Neutrophil (primary cell): ENCODE data around the gene PREX1.
A peak's percentile ranks its signal among the peaks of the same experiment; 100 is the strongest.

Source experiments
- H3K27ac ChIP-seq: fragments of 200-600 bp; sonication (generic); 2 replicates; pipeline ENCODE4 v1.5.1; 2016; ENCODE audit warnings: mild to moderate bottlenecking, moderate library complexity
- H3K27me3 ChIP-seq: fragments of 200-600 bp; sonication (generic); 2 replicates; pipeline ENCODE4 v1.6.0; 2016; ENCODE audit warnings: mild to moderate bottlenecking
- H3K36me3 ChIP-seq: fragments of 200-600 bp; sonication (generic); 2 replicates; pipeline ENCODE4 v1.5.1; 2017
- H3K4me1 ChIP-seq, 2 experiments: fragments of 200-600 bp in 1 of 2; sonication (generic) in 1 of 2; 1 replicate in 1 of 2; 2 replicates in 1 of 2; pipeline versions ENCODE4 v1.5.1 to v1.6.1; 2013 to 2016; ENCODE audit warnings: low read depth in 1 of 2, low read length in 1 of 2, mild to moderate bottlenecking in 1 of 2, moderate library complexity in 1 of 2; ENCODE audit not compliant: control insufficient read depth in 1 of 2, insufficient read depth in 1 of 2
- H3K4me3 ChIP-seq, 2 experiments: fragments of 200-600 bp in 1 of 2; sonication (generic) in 1 of 2; 1 replicate in 1 of 2; 2 replicates in 1 of 2; pipeline ENCODE4 v1.5.1; 2013 to 2016; ENCODE audit warnings: low read depth in 1 of 2, low read length in 1 of 2, mild to moderate bottlenecking in 1 of 2, moderate library complexity in 1 of 2
- H3K9me3 ChIP-seq: fragments of 200-600 bp; sonication (generic); 2 replicates; pipeline ENCODE4 v1.5.1; 2016
- CTCF ChIP-seq: fragments of 200-600 bp; sonication (generic); IDR thresholded peaks from 2 replicates; pipeline ENCODE4 v1.5.1; 2016; ENCODE audit warnings: antibody characterized with exemption

The PREX1 gene

GRCh38 chr20:48636301-48636700 is 191.5 kb downstream of the PREX1 start:
- Histone ChIP-seq H3K27me3 (no peaks in the 10 kb centered on the region), H3K4me3 (no peak overlapping the region), H3K4me1 (no peaks in the 10 kb centered on the region), H3K27ac (no peak overlapping the region), H3K36me3 (peaks cover 100% of the 10 kb centered on the region), H3K9me3 (peaks cover 24% of the 10 kb centered on the region)
- TF ChIP-seq CTCF = no peak

- Histone ChIP-seq H3K27ac (peak overlapping the region; percentile 25), H3K9me3 (peaks cover 21% of the 10 kb centered on the region), H3K36me3 (peaks cover 100% of the 10 kb centered on the region), H3K4me1 (no peaks in the 10 kb centered on the region), H3K27me3 (no peaks in the 10 kb centered on the region), H3K4me3 (no peak overlapping the region)
- TF ChIP-seq CTCF = peak; percentile 67
These were observed 192.0 kb downstream of the PREX1 start for GRCh38 chr20:48635791-48636267.

DNA sequence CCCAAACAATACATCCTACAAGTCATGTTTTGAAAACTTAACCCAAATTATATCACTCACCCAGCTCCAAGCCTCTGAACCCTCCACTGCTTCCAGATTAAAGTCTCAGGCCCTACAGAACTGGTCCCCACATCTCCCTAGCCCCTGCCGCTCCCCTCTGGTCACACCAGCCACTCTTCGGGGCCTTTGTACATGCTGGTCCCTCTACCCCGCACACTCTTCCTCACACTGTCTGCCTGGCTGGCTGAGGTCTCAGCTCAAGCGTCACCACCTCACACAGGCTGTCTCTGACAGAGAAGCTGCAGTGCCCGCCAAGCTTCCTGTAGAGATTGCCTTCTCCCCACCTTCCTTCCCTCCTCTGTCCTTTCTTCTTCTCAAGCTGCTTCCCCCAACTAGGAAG is 192.4 kb downstream of the PREX1 start:
- H3K36me3 ChIP-seq = peaks cover 100% of the 10 kb centered on the region
- H3K9me3 ChIP-seq = peaks cover 16% of the 10 kb centered on the region
- no peak for TF ChIP-seq CTCF

GRCh38 chr20:48634641-48635040 is 193.2 kb downstream of the PREX1 start:
- Histone ChIP-seq H3K36me3 (peaks cover 100% of the 10 kb centered on the region), H3K9me3 (peaks cover 13% of the 10 kb centered on the region), H3K4me3 (no peak overlapping the region), H3K27ac (no peak overlapping the region), H3K4me1 (no peaks in the 10 kb centered on the region), H3K27me3 (no peaks in the 10 kb centered on the region)
- TF ChIP-seq CTCF = no peak

More for the DNA sequence above, 192.4 kb downstream of the PREX1 start:
- Histone ChIP-seq H3K27me3 (no peaks in the 10 kb centered on the region), H3K4me3 (no peak overlapping the region), H3K27ac (peak overlapping the region; percentile 25), H3K4me1 (no peaks in the 10 kb centered on the region)

- H3K4me1 ChIP-seq = no peaks in the 10 kb centered on the region
- H3K27ac ChIP-seq = no peak overlapping the region
- TF ChIP-seq CTCF = no peak
- peaks cover 8% of the 10 kb centered on the region for H3K9me3 ChIP-seq
- H3K36me3 ChIP-seq = peaks cover 100% of the 10 kb centered on the region
- no peaks in the 10 kb centered on the region for H3K27me3 ChIP-seq
- H3K4me3 ChIP-seq = no peak overlapping the region
These were observed 194.1 kb downstream of the PREX1 start for GRCh38 chr20:48633620-48634257.
